HG03571 (cell line): ENCODE results near the gene CCDC149.

Experiments
- ATAC-seq: cut with Tn5 transposase; IDR thresholded peaks from one replicate; pipeline ENCODE4 v1.9.1; 2021; ENCODE audit not compliant: unreplicated experiment

The CCDC149 gene

GRCh38 chr4:24845132-24845531, 67.7 kb downstream of the CCDC149 start:
- no peak for ATAC-seq

GRCh38 chr4:24843096-24843495, 69.7 kb downstream of the CCDC149 start:
- ATAC-seq, result no peak

- no peak for ATAC-seq
These were observed 70.5 kb downstream of the CCDC149 start for GRCh38 chr4:24842356-24842755.

- no peak for ATAC-seq
These were observed 71.9 kb downstream of the CCDC149 start for GRCh38 chr4:24840826-24841543.

- ATAC-seq, result no peak
These were observed 72.5 kb downstream of the CCDC149 start for GRCh38 chr4:24840362-24840761.

- ATAC-seq, result no peak
These were observed 75.1 kb downstream of the CCDC149 start for GRCh38 chr4:24837781-24838180.

- no peak for ATAC-seq
These were observed 75.5 kb downstream of the CCDC149 start for GRCh38 chr4:24837336-24837735.

GRCh38 chr4:24836661-24837242, 76.1 kb downstream of the CCDC149 start:
- no peak for ATAC-seq

- no peak for ATAC-seq
These were observed 77.1 kb downstream of the CCDC149 start for GRCh38 chr4:24835696-24836095.

GRCh38 chr4:24831637-24832036, 81.2 kb downstream of the CCDC149 start:
- no peak for ATAC-seq

- ATAC-seq, result no peak
These were observed 88.1 kb downstream of the CCDC149 start for GRCh38 chr4:24824720-24825119.

GRCh38 chr4:24820541-24820940, 92.3 kb downstream of the CCDC149 start:
- no peak for ATAC-seq

- ATAC-seq, result no peak
These were observed 96.0 kb downstream of the CCDC149 start for GRCh38 chr4:24816797-24817196.

- ATAC-seq, result no peak
These were observed 99.1 kb downstream of the CCDC149 start for GRCh38 chr4:24813732-24814131.

GRCh38 chr4:24810871-24811631, 101.8 kb downstream of the CCDC149 start:
- no peak for ATAC-seq

- ATAC-seq, result no peak
These were observed 102.9 kb downstream of the CCDC149 start for GRCh38 chr4:24809815-24810405.

- no peak for ATAC-seq
These were observed 103.5 kb downstream of the CCDC149 start for GRCh38 chr4:24809376-24809775.

GRCh38 chr4:24808955-24809354, 103.9 kb downstream of the CCDC149 start:
- no peak for ATAC-seq

- ATAC-seq, result no peak
These were observed 104.6 kb downstream of the CCDC149 start for GRCh38 chr4:24808261-24808660.

GRCh38 chr4:24807611-24808010, 105.2 kb downstream of the CCDC149 start:
- ATAC-seq, result no peak

GRCh38 chr4:24806206-24806990, 106.4 kb downstream of the CCDC149 start:
- no peak for ATAC-seq
